Loucy (cell line): ENCODE results near the gene SERPINA9.

Experiments
- H2AFZ ChIP-seq: fragments of 200-600 bp; sonication (generic); 2 replicates; pipeline ENCODE4 v1.6.0; 2016; ENCODE audit warnings: antibody characterized with exemption, mild to moderate bottlenecking, low read length, moderate library complexity
- H3F3A ChIP-seq: fragments of 200-600 bp; 2 replicates; pipeline ENCODE4 v1.6.0; 2016; ENCODE audit warnings: antibody characterized with exemption, low read depth, mild to moderate bottlenecking
- H3K27me3 ChIP-seq: fragments of 200-600 bp; sonication (generic); 2 replicates; pipeline ENCODE4 v1.6.1; 2014; ENCODE audit warnings: low read length, mild to moderate bottlenecking; ENCODE audit not compliant: insufficient read depth, poor library complexity, severe bottlenecking
- H3K36me3 ChIP-seq: fragments of 200-600 bp; sonication (generic); 2 replicates; pipeline ENCODE4 v1.6.1; 2016; ENCODE audit warnings: low read length; ENCODE audit not compliant: insufficient read depth
- H3K4me1 ChIP-seq: fragments of 200-600 bp; sonication (generic); 2 replicates; pipeline ENCODE4 v1.5.1; 2014; ENCODE audit warnings: low read length, mild to moderate bottlenecking; ENCODE audit not compliant: insufficient read depth, poor library complexity, severe bottlenecking
- H3K4me2 ChIP-seq: fragments of 200-600 bp; sonication (generic); 2 replicates; pipeline ENCODE4 v1.6.0; 2014; ENCODE audit warnings: antibody characterized with exemption, low read length, low read depth, mild to moderate bottlenecking; ENCODE audit not compliant: poor library complexity, severe bottlenecking
- H3K4me3 ChIP-seq: fragments of 200-600 bp; sonication (generic); 2 replicates; pipeline ENCODE4 v1.5.1; 2014; ENCODE audit warnings: low read length, mild to moderate bottlenecking, mixed read lengths; ENCODE audit not compliant: poor library complexity, severe bottlenecking
- H3K79me2 ChIP-seq: fragments of 200-600 bp; sonication (generic); 2 replicates; pipeline ENCODE4 v1.6.1; 2014; ENCODE audit warnings: low read length; ENCODE audit not compliant: insufficient read depth
- H3K9ac ChIP-seq: fragments of 200-600 bp; sonication (generic); 2 replicates; pipeline ENCODE4 v1.6.0; 2014; ENCODE audit warnings: mild to moderate bottlenecking, low read depth, low read length, moderate library complexity; ENCODE audit not compliant: poor library complexity, severe bottlenecking
- H3K9me2 ChIP-seq: fragments of 200-600 bp; sonication (generic); replicated peaks from 2 replicates; pipeline ENCODE4 v1.6.1; 2016; ENCODE audit warnings: low read depth, low read length, mixed read lengths
- H3K9me3 ChIP-seq: fragments of 200-600 bp; sonication (generic); 2 replicates; pipeline ENCODE4 v1.6.1; 2014; ENCODE audit warnings: mild to moderate bottlenecking, antibody characterized with exemption, low read length, low read depth; ENCODE audit not compliant: insufficient read depth
- H4K20me1 ChIP-seq: fragments of 200-600 bp; sonication (generic); 2 replicates; pipeline ENCODE4 v1.6.0; 2014; ENCODE audit warnings: antibody characterized with exemption, low read length, mild to moderate bottlenecking; ENCODE audit not compliant: insufficient read depth, poor library complexity, severe bottlenecking
- CTCF ChIP-seq: fragments of 200-600 bp; sonication (generic); conservative IDR thresholded peaks from 2 replicates; pipeline ENCODE4 v1.5.1; 2014; ENCODE audit warnings: mild to moderate bottlenecking, antibody characterized with exemption, low read length
- EZH2phosphoT487 ChIP-seq: fragments of 200-600 bp; IDR thresholded peaks from 2 replicates; pipeline ENCODE4 v1.6.1; 2018; ENCODE audit warnings: antibody characterized with exemption, mild to moderate bottlenecking, moderate library complexity, borderline replicate concordance

SERPINA9 gene

GRCh38 chr14:94505206-94505605, 29.2 kb upstream of the SERPINA9 start:
- H2AFZ ChIP-seq = no peak overlapping the region
- no peak overlapping the region for H3K4me3 ChIP-seq
- no peaks in the 10 kb centered on the region for H3K4me1 ChIP-seq
- H4K20me1 ChIP-seq = no peaks in the 10 kb centered on the region
- no peak overlapping the region for H3K4me2 ChIP-seq
- no peak overlapping the region for H3K9ac ChIP-seq
- no peaks in the 10 kb centered on the region for H3K9me2 ChIP-seq
- no peaks in the 10 kb centered on the region for H3K79me2 ChIP-seq
- no peak for TF ChIP-seq EZH2phosphoT487
- TF ChIP-seq CTCF = no peak
- no peaks in the 10 kb centered on the region for H3F3A ChIP-seq
- H3K27me3 ChIP-seq = no peaks in the 10 kb centered on the region
- H3K9me3 ChIP-seq = peaks cover 5% of the 10 kb centered on the region; the same call in 1 of the 2 replicates
- no peaks in the 10 kb centered on the region for H3K36me3 ChIP-seq

GRCh38 chr14:94501588-94502516, 25.9 kb upstream of the SERPINA9 start:
- no peaks in the 10 kb centered on the region for H3K36me3 ChIP-seq
- H3K4me1 ChIP-seq = no peaks in the 10 kb centered on the region
- H3K9ac ChIP-seq = no peak overlapping the region
- TF ChIP-seq EZH2phosphoT487 (no peak), CTCF (no peak)
- H3F3A ChIP-seq = no peaks in the 10 kb centered on the region
- no peaks in the 10 kb centered on the region for H3K27me3 ChIP-seq
- no peaks in the 10 kb centered on the region for H3K79me2 ChIP-seq
- no peaks in the 10 kb centered on the region for H4K20me1 ChIP-seq
- no peaks in the 10 kb centered on the region for H3K9me2 ChIP-seq
- no peak overlapping the region for H2AFZ ChIP-seq
- H3K9me3 ChIP-seq = peaks cover 5% of the 10 kb centered on the region; the same call in 1 of the 2 replicates
- no peak overlapping the region for H3K4me2 ChIP-seq
- no peak overlapping the region for H3K4me3 ChIP-seq

- Histone ChIP-seq H3K9ac (no peak overlapping the region), H3K9me3 (peaks cover 3% of the 10 kb centered on the region; the same call in 1 of the 2 replicates), H3K9me2 (no peaks in the 10 kb centered on the region)
Measured at GRCh38 chr14:94500264-94500663, 24.3 kb upstream of the SERPINA9 start.

More at GRCh38 chr14:94500264-94500663, 24.3 kb upstream of the SERPINA9 start:
- no peaks in the 10 kb centered on the region for H3K4me1 ChIP-seq
- H3K79me2 ChIP-seq = no peaks in the 10 kb centered on the region
- no peak overlapping the region for H3K4me2 ChIP-seq
- H4K20me1 ChIP-seq = no peaks in the 10 kb centered on the region
- no peak overlapping the region for H3K4me3 ChIP-seq
- no peaks in the 10 kb centered on the region for H3K36me3 ChIP-seq
- no peak for TF ChIP-seq EZH2phosphoT487
- no peak for TF ChIP-seq CTCF
- no peaks in the 10 kb centered on the region for H3F3A ChIP-seq
- no peaks in the 10 kb centered on the region for H3K27me3 ChIP-seq
- no peak overlapping the region for H2AFZ ChIP-seq
